Measurements from ENCODE around the gene GATA5. TPM values are rescaled to one million over a fixed set of nuclear protein-coding genes. Genes with fewer than 3 reads are reported as not detected.

GATA5 gene
- total and polyA plus RNA-seq, 2 donors from 2014 or later, result 1.0 to 6.9 TPM

DNA sequence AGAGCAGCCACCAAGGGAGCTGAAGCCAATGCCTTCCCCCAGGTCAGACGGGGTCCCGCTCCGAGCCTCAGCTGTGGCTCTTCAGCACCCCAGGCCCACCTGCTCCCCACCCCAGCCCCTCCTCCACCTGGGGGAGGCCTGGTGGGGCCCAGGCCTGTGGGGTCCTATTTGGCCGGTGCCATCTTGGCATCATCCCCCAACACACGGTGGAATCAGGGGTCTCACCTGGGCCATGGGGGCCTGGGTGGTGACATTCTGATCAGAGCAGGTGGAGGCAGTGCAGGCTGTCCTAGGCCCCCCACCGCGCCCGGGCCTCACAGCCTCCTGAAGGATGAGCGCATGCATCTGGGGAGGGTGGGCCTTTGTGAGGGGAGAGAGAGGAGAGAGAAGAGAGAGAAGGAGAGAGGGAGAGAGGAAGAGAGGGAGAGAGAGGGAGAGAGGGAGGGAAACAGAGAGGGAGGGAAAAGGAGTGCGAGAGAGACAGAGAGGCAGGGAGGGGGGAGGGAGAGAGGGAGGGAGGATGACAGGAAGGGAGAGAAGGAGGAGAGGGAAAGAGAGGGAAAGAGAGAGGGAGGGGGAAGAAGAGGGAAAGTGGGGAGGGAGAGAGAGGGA, 24.5 kb downstream of the GATA5 start:
- DNase-seq, result no peak
- intact Hi-C loops (cut with DNase I), result no loop called here
- no peak for TF ChIP-seq CTCF (IDR thresholded peaks at IDR 0.05; ENCODE audit: borderline replicate concordance, extremely low read depth, insufficient read depth)
- Histone ChIP-seq H3K36me3 (ENCODE audit: control insufficient read depth in 2 of 3, insufficient read depth in 3 of 3, low read length in 3 of 3) (no peaks in the 10 kb centered on the region), H3K27ac (ENCODE audit: low read depth in 2 of 2, low read length in 2 of 2) (no peak overlapping the region), H3K9ac (ENCODE audit: low read length in 3 of 3) (no peak overlapping the region), H3K9me3 (ENCODE audit: control insufficient read depth in 2 of 3, insufficient read depth in 1 of 3, low read length in 3 of 3) (no peaks in the 10 kb centered on the region), H3K4me1 (ENCODE audit: control insufficient read depth in 2 of 3, insufficient read depth in 2 of 3, low read depth in 1 of 3, low read length in 3 of 3) (peaks cover 0 to 10% (median 0%) of the 10 kb centered on the region in 3 donors), H3K27me3 (ENCODE audit: control insufficient read depth, insufficient read depth, low read length) (no peaks in the 10 kb centered on the region), H3K4me3 (ENCODE audit: low read length in 3 of 3) (no peak overlapping the region)
- FAIRE-seq, result no peak

GRCh38 chr20:62449951-62450691, 25.7 kb downstream of the GATA5 start:
- no peak for TF ChIP-seq CTCF (IDR thresholded peaks at IDR 0.05; ENCODE audit: borderline replicate concordance, extremely low read depth, insufficient read depth)
- FAIRE-seq, result no peak
- no peak overlapping the region for H3K4me3 ChIP-seq (ENCODE audit: low read length in 3 of 3)

DNA sequence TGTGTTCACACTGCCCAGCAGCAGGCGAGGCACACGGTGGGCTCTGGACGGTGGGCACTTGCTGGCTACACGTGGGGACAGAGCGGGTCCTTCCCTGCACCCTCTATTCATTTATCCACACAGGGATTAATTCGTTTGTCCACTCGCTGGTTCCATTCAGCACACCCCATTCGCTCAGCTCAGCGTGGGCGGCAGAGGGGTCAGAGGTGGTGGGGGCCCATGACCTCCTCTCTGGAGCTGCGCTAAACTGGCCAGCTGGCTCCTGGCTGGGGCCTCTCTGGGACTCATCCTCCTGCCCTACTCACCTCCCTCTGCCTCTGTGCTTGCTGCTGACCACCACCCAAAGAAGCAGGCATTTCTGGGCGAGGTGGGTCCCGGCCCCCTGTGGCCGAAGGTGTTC, 27.0 kb downstream of the GATA5 start:
- no peaks in the 10 kb centered on the region for H3K27me3 ChIP-seq (ENCODE audit: control insufficient read depth, insufficient read depth, low read length)
- H3K9ac ChIP-seq (ENCODE audit: low read length in 3 of 3), result no peak overlapping the region
- intact Hi-C loops (cut with DNase I), result no loop called here
- no peak overlapping the region for H3K27ac ChIP-seq (ENCODE audit: low read depth in 2 of 2, low read length in 2 of 2)
- no peaks in the 10 kb centered on the region for H3K36me3 ChIP-seq (ENCODE audit: control insufficient read depth in 2 of 3, insufficient read depth in 3 of 3, low read length in 3 of 3)
- TF ChIP-seq CTCF (IDR thresholded peaks at IDR 0.05; ENCODE audit: borderline replicate concordance, extremely low read depth, insufficient read depth), result no peak
- H3K4me3 ChIP-seq (ENCODE audit: low read length in 3 of 3), result no peak overlapping the region
- H3K4me1 ChIP-seq (ENCODE audit: control insufficient read depth in 2 of 3, insufficient read depth in 2 of 3, low read depth in 1 of 3, low read length in 3 of 3), result peaks cover 0 to 6% (median 0%) of the 10 kb centered on the region in 3 donors
- DNase-seq, result no peak
- no peak for FAIRE-seq
- no peaks in the 10 kb centered on the region for H3K9me3 ChIP-seq (ENCODE audit: control insufficient read depth in 2 of 3, insufficient read depth in 1 of 3, low read length in 3 of 3)

More at GRCh38 chr20:62449951-62450691, 25.7 kb downstream of the GATA5 start:
- no peaks in the 10 kb centered on the region for H3K36me3 ChIP-seq (ENCODE audit: control insufficient read depth in 2 of 3, insufficient read depth in 3 of 3, low read length in 3 of 3)
- no peak overlapping the region for H3K27ac ChIP-seq (ENCODE audit: low read depth in 2 of 2, low read length in 2 of 2)
- intact Hi-C loops (cut with DNase I), result no loop called here
- H3K27me3 ChIP-seq (ENCODE audit: control insufficient read depth, insufficient read depth, low read length), result no peaks in the 10 kb centered on the region
- H3K9ac ChIP-seq (ENCODE audit: low read length in 3 of 3), result no peak overlapping the region
- no peaks in the 10 kb centered on the region for H3K9me3 ChIP-seq (ENCODE audit: control insufficient read depth in 2 of 3, insufficient read depth in 1 of 3, low read length in 3 of 3)
- DNase-seq, result peak in 3 of 5 donors; percentile 54 to 66 (median 56)
- H3K4me1 ChIP-seq (ENCODE audit: control insufficient read depth in 2 of 3, insufficient read depth in 2 of 3, low read depth in 1 of 3, low read length in 3 of 3), result peaks cover 0 to 9% (median 0%) of the 10 kb centered on the region in 3 donors

Data from kidney (tissue), 14 donors.